Heart left ventricle (tissue), 16 donors: ENCODE measurements around the gene RBM8A. TPM values are rescaled to one million over a fixed set of nuclear protein-coding genes. Genes with fewer than 3 reads are reported as not detected.
A peak's percentile ranks its signal among the peaks of the same experiment; 100 is the strongest.

Experiments used
- ATAC-seq, 4 donors: fragments of 200-7000 bp; cut with Tn5 transposase; one replicate each; pipeline ENCODE4 v1.9.1; 2020 to 2022; ENCODE audit warnings: moderate library complexity in 4 of 4, mild to moderate bottlenecking in 3 of 4, moderate number of reproducible peaks in 1 of 4
- DNase-seq, 5 donors: peaks; one replicate each; pipeline ENCODE4 v3.0.0-alpha.2; 2020
- H3K27ac ChIP-seq, 12 donors: fragments of 200-600 bp; sonication (generic) in 4 of 12; one replicate each; pipeline versions ENCODE4 v1.5.0 to v1.8.0; 2016 to 2022; ENCODE audit warnings: mild to moderate bottlenecking in 2 of 12
- H3K27me3 ChIP-seq, 9 donors: fragments of 200-600 bp; sonication (generic) in 2 of 9; one replicate each; pipeline versions ENCODE4 v1.5.1 to v1.8.0; 2016 to 2022; ENCODE audit warnings: mild to moderate bottlenecking in 3 of 9
- H3K36me3 ChIP-seq, 9 donors: fragments of 200-600 bp; sonication (generic) in 2 of 9; one replicate each; pipeline versions ENCODE4 v1.5.0 to v1.8.0; 2018 to 2022; ENCODE audit warnings: mild to moderate bottlenecking in 2 of 9
- H3K4me1 ChIP-seq, 12 donors: fragments of 200-600 bp; sonication (generic) in 4 of 12; one replicate each; pipeline versions ENCODE4 v1.5.0 to v1.8.0; 2016 to 2022; ENCODE audit warnings: mild to moderate bottlenecking in 3 of 12
- H3K4me3 ChIP-seq, 12 donors: fragments of 200-600 bp; sonication (generic) in 4 of 12; one replicate each; pipeline versions ENCODE4 v1.5.0 to v1.8.0; 2017 to 2022; ENCODE audit warnings: mild to moderate bottlenecking in 9 of 12, moderate library complexity in 4 of 12
- H3K9me3 ChIP-seq, 12 donors: fragments of 200-600 bp; sonication (generic) in 4 of 12; one replicate each; pipeline versions ENCODE4 v1.5.0 to v1.8.0; 2016 to 2022; ENCODE audit warnings: mild to moderate bottlenecking in 1 of 12
- POLR2A ChIP-seq, 2 donors: fragments of 450-650 bp; IDR thresholded peaks; one replicate each; pipeline ENCODE4 v1.6.1; 2017; ENCODE audit warnings: antibody characterized with exemption in 2 of 2, mild to moderate bottlenecking in 2 of 2, moderate library complexity in 2 of 2
- WGBS, 4 donors: extraction: QIAGEN DNeasy Blood & Tissue Kit in 2 of 4; methylation state at CpG; one replicate each; pipeline versions ENCODE4 v1.1.5 to v1.1.7; 2013 to 2018; 5-methylcytosine and 5-hydroxymethylcytosine counted together
- intact Hi-C, 10 donors: fragments of 100-400 bp; cut with DNase I; formaldehyde crosslinking; loops; one replicate each; pipeline versions ENCODE4 v1.11.1 to v1.14.2; 2022
- polyA plus RNA-seq, 2 donors: library from polyadenylated mRNA; stranded (reverse); fragments of 200-250 nt; gene quantifications; one replicate each; pipeline ENCODE4 v1.2.3, GENCODE V29; 2013
- total RNA-seq, 9 donors: library from RNA; depleted of rRNA in 2 of 9; stranded (reverse); fragments of >200 nt in 2 of 9; fragmentation: NEBNext Ultra II Directional in 3 of 9; extraction: Animal tissue kit (Norgen Biotek cat#: 25700) in 3 of 9; gene quantifications; one replicate each; pipeline versions ENCODE4 v1.1.0 to v1.2.4, GENCODE V29; 2016 to 2023
- TF ChIP-seq, protein P1 (sequence below), 12 donors: fragments of 200-600 bp; sonication (generic) in 4 of 12; IDR thresholded peaks; one replicate each; pipeline versions ENCODE4 v1.5.0 to v1.8.0; 2018 to 2022; ENCODE audit warnings: antibody characterized with exemption in 12 of 12, mild to moderate bottlenecking in 5 of 12
- donor health status: ischemic (EF 13 %, LVEDD 7.1; RV severe dilation, severe dysfunction).
- donor health status: healthy with polysubstance abuse.
- donor health status: DM: no; HTN: yes; CAD: no.
- donor health status: DM: no; HTN: no; CAD: no.
- donor health status: ischemic (EF 25% LVEDD 6.9; RV normal size, moderate dysfunction).
- donor health status: ischemic (EF 25% LVEDD 5.7; RV mildly dilated, moderate dysfunction).
- donor health status: healthy.
- donor health status: DM: yes; HTN: yes; CAD: no.
- donor health status: ischemic (EF 35%, LVEDD 5.7; RV mildly dilated, moderate dysfunction).
- donor health status: nonischemic (EF 11% LVEDD 7.7; RV severe dilation, severe dysfunction).
- donor health status: DM: yes; HTN: yes; CAD: no.
- donor health status: PGD.
- donor health status: ischemic (EF 29% LVEDD 5.4; RV normal size, mild dysfunction).
- donor health status: nonischemic (EF 23%, LVEDD 6.1; RV moderate dilation, normal function).

Gene RBM8A
- total and polyA plus RNA-seq, 11 donors = 57.9 to 186 (median 75.7) TPM

GRCh38 chr1:145964328-145965118, 37.2 kb upstream of the RBM8A start, which contains the start of the genes ANKRD34A and POLR3GL:
TSS of gene ANKRD34A (minus strand) at chr1:145964575. CDS start at chr1:145961759, 2,816 bp downstream.
TSS of gene POLR3GL (plus strand) at chr1:145964690. CDS start at chr1:145974866, 10,176 bp downstream.
- DNase-seq (peak; percentile 96 to 97 (median 97)), ATAC-seq (peak; percentile 80 to 89 (median 88))
- peaks cover 0 to 54% (median 33%) of the 10 kb centered on the region in 12 donors for H3K4me1 ChIP-seq
- H3K27ac ChIP-seq = peak within 1 kb of the TSS; percentile 71 to 98 (median 89)
- peaks cover 0 to 13% (median 6%) of the 10 kb centered on the region in 12 donors for H3K9me3 ChIP-seq
- TF ChIP-seq POLR2A (IDR thresholded peaks at IDR 0.05) = peak; percentile 86 to 98
- TF ChIP-seq, protein P1, sequence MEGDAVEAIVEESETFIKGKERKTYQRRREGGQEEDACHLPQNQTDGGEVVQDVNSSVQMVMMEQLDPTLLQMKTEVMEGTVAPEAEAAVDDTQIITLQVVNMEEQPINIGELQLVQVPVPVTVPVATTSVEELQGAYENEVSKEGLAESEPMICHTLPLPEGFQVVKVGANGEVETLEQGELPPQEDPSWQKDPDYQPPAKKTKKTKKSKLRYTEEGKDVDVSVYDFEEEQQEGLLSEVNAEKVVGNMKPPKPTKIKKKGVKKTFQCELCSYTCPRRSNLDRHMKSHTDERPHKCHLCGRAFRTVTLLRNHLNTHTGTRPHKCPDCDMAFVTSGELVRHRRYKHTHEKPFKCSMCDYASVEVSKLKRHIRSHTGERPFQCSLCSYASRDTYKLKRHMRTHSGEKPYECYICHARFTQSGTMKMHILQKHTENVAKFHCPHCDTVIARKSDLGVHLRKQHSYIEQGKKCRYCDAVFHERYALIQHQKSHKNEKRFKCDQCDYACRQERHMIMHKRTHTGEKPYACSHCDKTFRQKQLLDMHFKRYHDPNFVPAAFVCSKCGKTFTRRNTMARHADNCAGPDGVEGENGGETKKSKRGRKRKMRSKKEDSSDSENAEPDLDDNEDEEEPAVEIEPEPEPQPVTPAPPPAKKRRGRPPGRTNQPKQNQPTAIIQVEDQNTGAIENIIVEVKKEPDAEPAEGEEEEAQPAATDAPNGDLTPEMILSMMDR (IDR thresholded peaks at IDR 0.05) = no peak
- intact Hi-C loops = loop anchor here in 6 of 10 donors (2.0 to 10.0 kb wide), 7 partner anchors 16 to 110 kb away; partner anchors contain the start of genes RBM8A (in 2 of the 6), PEX11B (in 1 of the 6), PIAS3 (in 1 of the 6) and TXNIP (in 1 of the 6)
- WGBS, 4 donors = 0 to 1% (median 1%) methylated on average over 34 to 37 of the region's 37 CpGs
- peak within 1 kb of the TSS; percentile 39 to 81 (median 73) for H3K4me3 ChIP-seq
- peaks cover 0 to 5% (median 0%) of the 10 kb centered on the region in 9 donors for H3K36me3 ChIP-seq
- no peaks in the 10 kb centered on the region for H3K27me3 ChIP-seq

DNA sequence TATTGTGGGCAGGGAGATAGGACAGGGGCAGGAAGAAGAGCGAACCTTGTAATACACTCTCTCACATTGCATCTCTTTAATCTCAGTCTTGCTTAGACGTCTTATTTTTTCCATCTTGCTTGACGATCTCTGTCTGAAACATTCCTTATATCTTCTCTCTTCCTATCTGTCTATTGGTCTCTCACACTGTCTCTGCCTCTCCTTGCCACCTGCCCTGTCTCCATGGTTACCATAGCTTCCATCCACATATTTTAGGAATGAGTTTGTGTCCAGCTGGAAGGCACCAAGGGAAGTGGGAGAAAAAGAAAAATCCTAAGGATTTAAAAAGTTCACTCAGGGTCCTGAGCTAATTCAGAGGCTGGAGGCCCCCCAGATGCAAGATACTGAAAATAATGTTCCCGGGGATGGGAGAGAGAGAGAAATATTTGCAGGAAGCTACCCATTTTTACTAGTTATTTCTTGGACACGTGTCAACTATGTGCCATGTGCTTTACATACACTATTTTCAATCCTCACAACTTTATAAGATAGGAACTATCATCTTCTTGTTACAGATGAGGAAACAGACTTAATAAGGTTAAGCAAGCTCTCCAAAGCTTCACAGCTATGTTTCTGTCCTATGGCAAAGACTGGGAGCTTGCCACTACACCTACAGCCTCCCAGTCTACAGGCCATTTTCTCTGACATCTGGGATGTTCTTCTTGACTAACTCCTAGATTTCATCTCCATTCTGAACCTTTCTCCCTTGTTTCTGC, 36.2 kb upstream of the RBM8A start:
- H3K36me3 ChIP-seq = peaks cover 0 to 5% (median 0%) of the 10 kb centered on the region in 9 donors
- H3K4me1 ChIP-seq = peaks cover 0 to 65% (median 35%) of the 10 kb centered on the region in 12 donors
- H3K27me3 ChIP-seq = no peaks in the 10 kb centered on the region
- peaks cover 0 to 13% (median 6%) of the 10 kb centered on the region in 12 donors for H3K9me3 ChIP-seq
- peak overlapping the region in 11 of 12 donors; percentile 46 to 81 (median 74) for H3K4me3 ChIP-seq
- no peak for TF ChIP-seq POLR2A (IDR thresholded peaks at IDR 0.05)
- TF ChIP-seq, protein P1 (IDR thresholded peaks at IDR 0.05) = no peak
- no peak for DNase-seq
- H3K27ac ChIP-seq = peak overlapping the region; percentile 71 to 98 (median 89)
- 40 to 47% (median 44%) methylated on average over 5 of the region's 5 CpGs for WGBS, 4 donors
- intact Hi-C loops = loop anchor here in 6 of 10 donors (2.0 to 10.0 kb wide), 6 partner anchors 17 to 109 kb away; partner anchors contain the start of genes RBM8A (in 2 of the 6), PEX11B (in 1 of the 6), PIAS3 (in 1 of the 6) and TXNIP (in 1 of the 6)
- no peak for ATAC-seq

DNA sequence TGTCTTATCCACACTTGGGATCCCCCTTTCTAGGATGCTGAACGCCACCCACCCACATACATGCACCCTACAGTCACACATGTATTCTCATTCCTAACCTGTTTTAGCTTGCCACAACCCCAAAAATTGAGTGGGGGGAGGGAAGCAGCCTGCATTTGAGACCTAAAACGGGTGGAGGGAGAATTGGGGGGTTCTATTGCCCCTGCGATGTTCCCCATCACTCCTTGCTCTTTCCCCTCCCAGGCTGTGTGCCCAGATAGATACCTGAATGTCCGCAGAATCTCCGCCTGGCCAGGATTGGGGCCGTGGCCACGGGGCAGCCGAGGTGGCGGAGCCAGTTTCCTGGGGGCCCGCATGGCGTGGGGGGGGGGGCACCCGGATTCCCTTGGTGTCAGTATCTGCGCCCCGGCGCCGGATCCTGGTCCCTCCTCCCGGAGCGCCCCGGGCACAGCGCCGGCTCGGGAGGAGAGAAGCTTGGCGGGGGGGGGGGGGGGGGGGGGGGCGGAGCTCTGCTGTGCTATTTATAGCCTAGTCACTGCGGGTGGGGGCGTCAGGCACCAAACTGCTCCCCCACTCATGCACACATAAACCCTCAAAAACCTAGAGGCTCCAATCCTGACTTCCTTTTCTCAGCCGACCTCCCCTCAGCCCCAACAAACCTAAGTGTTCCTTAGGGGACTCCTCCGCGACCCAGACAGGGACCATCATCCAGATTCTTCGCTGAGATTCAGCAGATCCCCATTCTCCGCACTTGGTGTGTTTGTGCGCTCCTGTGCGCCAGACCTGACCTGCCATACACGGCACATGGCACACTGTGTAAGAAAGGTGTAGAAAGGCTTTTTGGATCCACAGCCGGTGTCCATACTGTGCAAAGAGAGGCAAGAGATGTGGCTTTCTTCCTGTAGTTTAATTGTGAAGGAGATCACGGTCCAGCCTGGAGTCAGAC, 35.1 kb upstream of the RBM8A start:
- Histone ChIP-seq H3K27ac (peak overlapping the region in 11 of 12 donors; percentile 71 to 98 (median 91)), H3K4me3 (peak overlapping the region; percentile 38 to 82 (median 71)), H3K9me3 (peaks cover 0 to 8% (median 4%) of the 10 kb centered on the region in 12 donors), H3K27me3 (no peaks in the 10 kb centered on the region), H3K36me3 (peaks cover 0 to 2% (median 0%) of the 10 kb centered on the region in 9 donors), H3K4me1 (peaks cover 0 to 69% (median 39%) of the 10 kb centered on the region in 12 donors)
- ATAC-seq (peak in 2 of 4 donors; percentile 1 to 2), DNase-seq (peak; percentile 61 to 76 (median 65))
- intact Hi-C loops = loop anchor here in 5 of 10 donors (5.0 to 10.0 kb wide), 4 partner anchors 35 to 108 kb away; partner anchors contain the start of genes RBM8A (in 2 of the 5), PIAS3 (in 1 of the 5) and TXNIP (in 1 of the 5)
- TF ChIP-seq, protein P1 (IDR thresholded peaks at IDR 0.05) = no peak
- TF ChIP-seq POLR2A (IDR thresholded peaks at IDR 0.05) = no peak
- 4 to 8% (median 5%) methylated on average over 21 to 31 of the region's 36 CpGs for WGBS, 4 donors
